Neural progenitor cell (in vitro differentiated cells): ENCODE data around the gene DNAJC15. TPM values are rescaled to one million over a fixed set of nuclear protein-coding genes. Genes with fewer than 3 reads are reported as not detected.

Experiments
- DNase-seq: peaks from one replicate; pipeline ENCODE4 v3.0.0-alpha.2; 2016; ENCODE audit warnings: low spot score
- H2AFZ ChIP-seq: fragments of 200-600 bp; sonication (generic); replicated peaks from 2 replicates; pipeline ENCODE4 v1.6.1; 2016; ENCODE audit warnings: antibody characterized with exemption
- H3F3A ChIP-seq: fragments of 200-600 bp; sonication (generic); 2 replicates; pipeline ENCODE4 v1.6.1; 2016; ENCODE audit warnings: antibody characterized with exemption, low read depth
- H3K27ac ChIP-seq: fragments of 200-600 bp; sonication (generic); 2 replicates; pipeline ENCODE4 v1.5.1; 2016; ENCODE audit warnings: mild to moderate bottlenecking
- H3K27me3 ChIP-seq: fragments of 200-600 bp; sonication (generic); 2 replicates; pipeline ENCODE4 v1.6.1; 2016; ENCODE audit warnings: mild to moderate bottlenecking, moderate library complexity
- H3K36me3 ChIP-seq: fragments of 200-600 bp; sonication (generic); 2 replicates; pipeline ENCODE4 v1.5.1; 2016
- H3K4me1 ChIP-seq: fragments of 200-600 bp; sonication (generic); 2 replicates; pipeline ENCODE4 v1.6.1; 2016; ENCODE audit warnings: mixed run types
- H3K4me2 ChIP-seq: fragments of 200-600 bp; sonication (generic); 2 replicates; pipeline ENCODE4 v1.6.1; 2016
- H3K4me3 ChIP-seq: fragments of 200-600 bp; sonication (generic); 2 replicates; pipeline ENCODE4 v1.5.1; 2016
- H3K79me2 ChIP-seq: fragments of 200-600 bp; sonication (generic); 2 replicates; pipeline ENCODE4 v1.6.1; 2016; ENCODE audit warnings: low read depth
- H3K9ac ChIP-seq: fragments of 200-600 bp; sonication (generic); 2 replicates; pipeline ENCODE4 v1.6.1; 2016
- H3K9me3 ChIP-seq: fragments of 200-600 bp; sonication (generic); 2 replicates; pipeline ENCODE4 v1.5.1; 2016; ENCODE audit warnings: low read depth
- H4K20me1 ChIP-seq: fragments of 200-600 bp; sonication (generic); 2 replicates; pipeline ENCODE4 v1.6.1; 2016; ENCODE audit warnings: low read depth
- H3K27ac Mint-ChIP-seq: 3 replicates; pipeline ENCODE4 v1.8.0; 2021; ENCODE audit warnings: mixed read lengths
- H3K27me3 Mint-ChIP-seq: 2 replicates; pipeline ENCODE4 v1.8.0; 2022; ENCODE audit warnings: low read depth, mild to moderate bottlenecking, inconsistent platforms, moderate library complexity, mixed read lengths; ENCODE audit not compliant: insufficient read depth
- H3K36me3 Mint-ChIP-seq: 3 replicates; pipeline ENCODE4 v1.8.0; 2021; ENCODE audit warnings: mixed read lengths
- H3K4me1 Mint-ChIP-seq: 3 replicates; pipeline ENCODE4 v1.8.0; 2021; ENCODE audit warnings: mixed read lengths
- H3K4me3 Mint-ChIP-seq: 3 replicates; pipeline ENCODE4 v1.8.0; 2021; ENCODE audit warnings: mild to moderate bottlenecking, moderate library complexity, mixed read lengths
- H3K9me3 Mint-ChIP-seq: 3 replicates; pipeline ENCODE4 v1.8.0; 2020; ENCODE audit warnings: mixed read lengths
- CTCF ChIP-seq: fragments of 200-600 bp; sonication (generic); IDR thresholded peaks from 2 replicates; pipeline ENCODE4 v1.5.1; 2017; ENCODE audit warnings: antibody characterized with exemption, mild to moderate bottlenecking
- EZH2 ChIP-seq: fragments of 200-600 bp; sonication (generic); IDR thresholded peaks from 2 replicates; pipeline ENCODE4 v1.6.1; 2017; ENCODE audit warnings: antibody characterized with exemption, mild to moderate bottlenecking, moderate library complexity
- EZH2phosphoT487 ChIP-seq: fragments of 200-600 bp; sonication (generic); IDR thresholded peaks from 2 replicates; pipeline ENCODE4 v1.6.1; 2017; ENCODE audit warnings: antibody characterized with exemption
- total RNA-seq: library from RNA; depleted of rRNA; stranded (reverse); fragments of >200 nt; gene quantifications from 2 replicates; pipeline ENCODE4 v1.2.3, GENCODE V29; 2015; ENCODE audit warnings: low replicate concordance

Gene DNAJC15
- total RNA-seq, 1 donor from 2014 or later = 3.2 TPM

GRCh38 chr13:43081866-43082265, 58.5 kb downstream of the DNAJC15 start:
- Mint-ChIP-seq H3K27ac (peak overlapping the region; percentile 47), H3K9me3 (no peaks in the 10 kb centered on the region), H3K4me3 (no peak overlapping the region), H3K36me3 (peaks cover 1% of the 10 kb centered on the region), H3K27me3 (no peaks in the 10 kb centered on the region), H3K4me1 (peaks cover 18% of the 10 kb centered on the region)
- no peak for TF ChIP-seq CTCF
- TF ChIP-seq EZH2phosphoT487 = no peak
- TF ChIP-seq EZH2 = no peak
- Histone ChIP-seq H3K9ac (no peak overlapping the region), H3K4me1 (peaks cover 22% of the 10 kb centered on the region), H2AFZ (no peak overlapping the region), H3K79me2 (no peaks in the 10 kb centered on the region), H3K36me3 (peaks cover 11% of the 10 kb centered on the region), H3F3A (peaks cover 18% of the 10 kb centered on the region), H3K27ac (no peak overlapping the region), H3K27me3 (no peaks in the 10 kb centered on the region), H4K20me1 (no peaks in the 10 kb centered on the region), H3K4me2 (no peak overlapping the region), H3K4me3 (no peak overlapping the region), H3K9me3 (no peaks in the 10 kb centered on the region)
- no peak for DNase-seq

- H3K36me3 ChIP-seq = peaks cover 11% of the 10 kb centered on the region
Measured at GRCh38 chr13:43083750-43084149, 60.4 kb downstream of the DNAJC15 start.

GRCh38 chr13:43085545-43085944, 62.2 kb downstream of the DNAJC15 start:
- Histone ChIP-seq H3K36me3 (peaks cover 9% of the 10 kb centered on the region), H3K4me1 (peaks cover 7% of the 10 kb centered on the region), H2AFZ (no peak overlapping the region), H3K4me3 (no peak overlapping the region), H3K9ac (no peak overlapping the region), H3K79me2 (no peaks in the 10 kb centered on the region), H3K27ac (no peak overlapping the region), H3K27me3 (no peaks in the 10 kb centered on the region), H4K20me1 (no peaks in the 10 kb centered on the region), H3F3A (no peaks in the 10 kb centered on the region), H3K9me3 (no peaks in the 10 kb centered on the region), H3K4me2 (no peak overlapping the region)
- Mint-ChIP-seq H3K4me3 (no peak overlapping the region), H3K4me1 (no peaks in the 10 kb centered on the region), H3K27me3 (no peaks in the 10 kb centered on the region), H3K9me3 (peaks cover 2% of the 10 kb centered on the region), H3K36me3 (peaks cover 1% of the 10 kb centered on the region), H3K27ac (no peak overlapping the region)
- DNase-seq = no peak
- TF ChIP-seq EZH2 (no peak), CTCF (peak; percentile 58)

More at GRCh38 chr13:43083750-43084149, 60.4 kb downstream of the DNAJC15 start:
- no peak overlapping the region for H3K9ac ChIP-seq
- Mint-ChIP-seq H3K27me3 (no peaks in the 10 kb centered on the region), H3K27ac (no peak overlapping the region), H3K4me1 (peaks cover under 1% of the 10 kb centered on the region), H3K9me3 (no peaks in the 10 kb centered on the region), H3K4me3 (no peak overlapping the region), H3K36me3 (peaks cover 1% of the 10 kb centered on the region)
- H3K4me2 ChIP-seq = no peak overlapping the region
- H3K9me3 ChIP-seq = no peaks in the 10 kb centered on the region
- no peaks in the 10 kb centered on the region for H3K79me2 ChIP-seq
- no peak for TF ChIP-seq CTCF
- TF ChIP-seq EZH2 = no peak
- no peak for TF ChIP-seq EZH2phosphoT487
- H4K20me1 ChIP-seq = no peaks in the 10 kb centered on the region
- no peak overlapping the region for H3K4me3 ChIP-seq
- DNase-seq = no peak
- no peak overlapping the region for H2AFZ ChIP-seq
- H3K4me1 ChIP-seq = peaks cover 7% of the 10 kb centered on the region
- H3F3A ChIP-seq = no peaks in the 10 kb centered on the region
- H3K27ac ChIP-seq = no peak overlapping the region
- H3K27me3 ChIP-seq = no peaks in the 10 kb centered on the region
